ENCODE measurements around the gene POLR2A. TPM values are rescaled to one million over a fixed set of nuclear protein-coding genes. Genes with fewer than 3 reads are reported as not detected.

Gene POLR2A
- total and polyA plus RNA-seq, 2 of the 4 experiments (the other 2 are of a cell fraction): 54.0 to 56.6 TPM

GRCh38 chr17:7512105-7512504 lies 27.9 kb downstream of the POLR2A start:
- no peak overlapping the region for H3K56ac ChIP-seq (ENCODE audit: extremely low read depth, insufficient read depth, low read length)
- no peak overlapping the region for H3K4me3 ChIP-seq (ENCODE audit: insufficient read depth, low read depth, low read length)
- H3K23ac ChIP-seq (ENCODE audit: low read depth, low read length): no peak overlapping the region
- H3K36me3 ChIP-seq (ENCODE audit: control insufficient read depth, insufficient read depth, low read length): peaks cover 67% of the 10 kb centered on the region
- H2AFZ ChIP-seq (replicated peaks; ENCODE audit: low read length, poor library complexity): no peak overlapping the region
- H2AK9ac ChIP-seq (replicated peaks; ENCODE audit: low read depth, low read length, poor library complexity): no peak overlapping the region
- H2BK5ac ChIP-seq (ENCODE audit: low read depth, low read length, poor library complexity, severe bottlenecking): no peak overlapping the region
- POLR2A ChIA-PET (ENCODE audit: unreplicated experiment): no interaction called here
- H3K4ac ChIP-seq (ENCODE audit: low read depth, low read length): no peak overlapping the region
- no peak overlapping the region for H3K14ac ChIP-seq (replicated peaks; ENCODE audit: low read depth, low read length)
- H4K8ac ChIP-seq (ENCODE audit: low read depth in 2 of 2, low read length in 2 of 2): no peak overlapping the region
- no peak for ATAC-seq (ENCODE audit: low read depth)
- CTCF ChIA-PET: no interaction called here
- H2BK120ac ChIP-seq (ENCODE audit: low read depth, low read length): no peak overlapping the region
- no peak overlapping the region for H3K18ac ChIP-seq (ENCODE audit: low read depth, low read length)
- 90% methylated on average over 9 of the region's 15 CpGs; no CpG with 5 or more reads in 1 of the 2 experiments for WGBS, 2 experiments (ENCODE audit: extremely low coverage in 2 of 2, insufficient read length in 1 of 2)
- H4K91ac ChIP-seq (ENCODE audit: insufficient read depth, low read depth, low read length): no peak overlapping the region
- H3K4me1 ChIP-seq (ENCODE audit: control insufficient read depth, insufficient read depth, low read length): 0 out of 2 replicates have a peak, but pooled peaks cover 1% of the 10 kb centered on the region
- dilution Hi-C loops (cut with HindIII; ENCODE audit: low sequenced_read_pairs, unreplicated experiment): no loop called here
- no peaks in the 10 kb centered on the region for H3K27me3 ChIP-seq (ENCODE audit: control insufficient read depth, insufficient read depth, low read length)
- BruUV-seq (replicated peaks): no TSS peak
- H3K4me2 ChIP-seq (ENCODE audit: low read depth, low read length): no peak overlapping the region
- intact Hi-C loops (cut with micrococcal nuclease): no loop called here
- no peak overlapping the region for H3K9ac ChIP-seq (ENCODE audit: low read depth, low read length)
- H4K5ac ChIP-seq (ENCODE audit: low read depth, low read length): no peak overlapping the region
- peaks cover 3% of the 10 kb centered on the region; the same call in 1 of the 2 replicates for H4K20me1 ChIP-seq (ENCODE audit: insufficient read depth, low read length)
- H3K9me1 ChIP-seq (ENCODE audit: insufficient read depth, low read length): no peaks in the 10 kb centered on the region
- H2BK20ac ChIP-seq (ENCODE audit: low read depth, low read length): no peak overlapping the region
- in situ Hi-C loops (cut with MboI; ENCODE audit: low sequenced_read_pairs): loop anchor here (5.0 kb wide), 1 partner anchor 40 kb away; no protein-coding TSS in a partner anchor
- no peak overlapping the region for H2AK5ac ChIP-seq (ENCODE audit: low read depth, low read length)
- TF ChIP-seq, protein P1, sequence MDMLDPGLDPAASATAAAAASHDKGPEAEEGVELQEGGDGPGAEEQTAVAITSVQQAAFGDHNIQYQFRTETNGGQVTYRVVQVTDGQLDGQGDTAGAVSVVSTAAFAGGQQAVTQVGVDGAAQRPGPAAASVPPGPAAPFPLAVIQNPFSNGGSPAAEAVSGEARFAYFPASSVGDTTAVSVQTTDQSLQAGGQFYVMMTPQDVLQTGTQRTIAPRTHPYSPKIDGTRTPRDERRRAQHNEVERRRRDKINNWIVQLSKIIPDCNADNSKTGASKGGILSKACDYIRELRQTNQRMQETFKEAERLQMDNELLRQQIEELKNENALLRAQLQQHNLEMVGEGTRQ (IDR thresholded peaks at IDR 0.05; ENCODE audit: low read depth, low read length): no peak
- TF ChIP-seq, protein P2, sequence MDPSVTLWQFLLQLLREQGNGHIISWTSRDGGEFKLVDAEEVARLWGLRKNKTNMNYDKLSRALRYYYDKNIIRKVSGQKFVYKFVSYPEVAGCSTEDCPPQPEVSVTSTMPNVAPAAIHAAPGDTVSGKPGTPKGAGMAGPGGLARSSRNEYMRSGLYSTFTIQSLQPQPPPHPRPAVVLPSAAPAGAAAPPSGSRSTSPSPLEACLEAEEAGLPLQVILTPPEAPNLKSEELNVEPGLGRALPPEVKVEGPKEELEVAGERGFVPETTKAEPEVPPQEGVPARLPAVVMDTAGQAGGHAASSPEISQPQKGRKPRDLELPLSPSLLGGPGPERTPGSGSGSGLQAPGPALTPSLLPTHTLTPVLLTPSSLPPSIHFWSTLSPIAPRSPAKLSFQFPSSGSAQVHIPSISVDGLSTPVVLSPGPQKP (IDR thresholded peaks at IDR 0.05; ENCODE audit: borderline replicate concordance, low read depth, low read length): no peak
- no peak for TF ChIP-seq MAZ (IDR thresholded peaks at IDR 0.05; ENCODE audit: borderline replicate concordance, low read depth, low read length)
- TF ChIP-seq POLR2A (IDR thresholded peaks at IDR 0.05; ENCODE audit: low read depth, low read length): no peak
- TF ChIP-seq RFX5 (IDR thresholded peaks at IDR 0.05; ENCODE audit: low read depth, low read length): no peak
- TF ChIP-seq CEBPB (IDR thresholded peaks at IDR 0.05; ENCODE audit: low read depth, low read length): no peak
- TF ChIP-seq MXI1 (IDR thresholded peaks at IDR 0.05; ENCODE audit: borderline replicate concordance, low read depth, low read length): no peak
- no peak for TF ChIP-seq MAFK (IDR thresholded peaks at IDR 0.05; ENCODE audit: low read depth, low read length)
- H2BK15ac ChIP-seq (ENCODE audit: low read depth, low read length): no peak overlapping the region
- H3K9me3 ChIP-seq (ENCODE audit: control insufficient read depth, insufficient read depth, low read length): no peaks in the 10 kb centered on the region
- DNase-seq: no peak
- H3K79me1 ChIP-seq (ENCODE audit: low read depth in 1 of 2, low read length in 2 of 2): peaks cover 2 to 7% of the 10 kb centered on the region in 2 experiments; a peak in 1 of 4 replicates
- no peak overlapping the region for H3K27ac ChIP-seq (ENCODE audit: insufficient read depth, low read length)
